Spinal cord (tissue), 10 donors: ENCODE data around the gene GFOD2. TPM values are rescaled to one million over a fixed set of nuclear protein-coding genes. Genes with fewer than 3 reads are reported as not detected.
A peak's percentile ranks its signal among the peaks of the same experiment; 100 is the strongest.

Experiments used
- DNase-seq, 6 donors: peaks; one replicate each; pipeline versions ENCODE4 v3.0.0 to v3.0.0-alpha.2; 2013 to 2015; ENCODE audit warnings: low spot score in 6 of 6, low read depth in 4 of 6
- H3K27ac ChIP-seq: one replicate; pipeline ENCODE4 v1.5.1; 2013; ENCODE audit warnings: low read depth, low read length, control low read depth
- H3K27me3 ChIP-seq: one replicate; pipeline ENCODE4 v1.6.1; 2013; ENCODE audit warnings: low read length; ENCODE audit not compliant: control insufficient read depth, insufficient read depth
- H3K36me3 ChIP-seq: one replicate; pipeline ENCODE4 v1.6.1; 2013; ENCODE audit warnings: low read length; ENCODE audit not compliant: control insufficient read depth, insufficient read depth
- H3K4me1 ChIP-seq: one replicate; pipeline ENCODE4 v1.6.1; 2013; ENCODE audit warnings: low read length; ENCODE audit not compliant: control insufficient read depth, insufficient read depth
- H3K4me3 ChIP-seq: one replicate; pipeline ENCODE4 v1.5.1; 2013; ENCODE audit warnings: low read depth, low read length, control low read depth
- H3K9me3 ChIP-seq: one replicate; pipeline ENCODE4 v1.6.1; 2013; ENCODE audit warnings: low read length; ENCODE audit not compliant: control insufficient read depth, insufficient read depth
- WGBS: methylation state at CpG from one replicate; pipeline ENCODE4 v1.1.5; 2013; ENCODE audit warnings: missing lambda C conversion rate; ENCODE audit not compliant: insufficient coverage; 5-methylcytosine and 5-hydroxymethylcytosine counted together
- polyA plus RNA-seq, 2 donors: library from polyadenylated mRNA; unstranded; fragments of 120-200 nt; gene quantifications; one replicate each; pipeline ENCODE4 v1.2.1, GENCODE V29; 2013; ENCODE audit not compliant: insufficient read length in 2 of 2
- total RNA-seq, 2 donors: library from RNA; depleted of rRNA in 1 of 2; stranded (reverse); fragments of 120-200 nt in 1 of 2; fragments of >200 nt in 1 of 2; gene quantifications; one replicate each; pipeline versions ENCODE4 v1.2.3 to v1.2.4, GENCODE V29; 2013 to 2014
- donor health status: healthy.

GFOD2 gene
- total and polyA plus RNA-seq, 4 donors: 26.1 to 56.0 (median 37.4) TPM

DNA sequence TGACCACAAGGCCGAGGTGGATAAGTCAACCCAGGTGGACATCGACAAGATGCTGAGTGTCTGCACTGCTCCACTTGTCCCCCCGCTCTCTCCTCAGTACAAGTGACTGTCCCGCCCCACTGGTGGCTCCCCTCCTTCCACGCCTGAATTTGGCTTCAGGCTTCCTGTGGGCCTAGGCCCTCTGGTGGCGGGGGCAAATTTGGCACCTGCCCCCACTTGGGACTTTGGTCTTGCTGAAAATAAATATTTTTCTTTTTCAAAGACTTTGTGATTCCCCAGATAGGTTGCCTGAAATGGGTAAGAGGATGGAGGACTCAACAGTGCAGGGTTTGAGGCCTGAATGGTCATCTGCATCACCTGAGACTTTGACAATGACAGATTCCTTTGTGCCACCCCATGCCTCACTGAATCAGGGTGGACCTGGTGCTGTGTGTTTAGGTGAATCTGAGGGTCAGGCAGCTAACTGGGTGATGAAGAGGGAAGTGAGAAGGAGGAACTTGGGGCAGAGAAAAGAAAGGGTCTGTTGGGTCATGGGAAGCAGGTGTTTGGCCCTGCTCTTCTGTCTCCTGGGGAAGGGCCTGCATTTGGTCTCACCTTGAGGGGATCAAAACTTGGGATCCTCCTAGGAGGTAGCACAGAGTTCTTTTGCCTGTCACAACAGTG is 50.5 kb downstream of the GFOD2 start:
- Histone ChIP-seq H3K27ac (no peak overlapping the region), H3K4me1 (peaks cover 50% of the 10 kb centered on the region)
- no peak for DNase-seq

DNA sequence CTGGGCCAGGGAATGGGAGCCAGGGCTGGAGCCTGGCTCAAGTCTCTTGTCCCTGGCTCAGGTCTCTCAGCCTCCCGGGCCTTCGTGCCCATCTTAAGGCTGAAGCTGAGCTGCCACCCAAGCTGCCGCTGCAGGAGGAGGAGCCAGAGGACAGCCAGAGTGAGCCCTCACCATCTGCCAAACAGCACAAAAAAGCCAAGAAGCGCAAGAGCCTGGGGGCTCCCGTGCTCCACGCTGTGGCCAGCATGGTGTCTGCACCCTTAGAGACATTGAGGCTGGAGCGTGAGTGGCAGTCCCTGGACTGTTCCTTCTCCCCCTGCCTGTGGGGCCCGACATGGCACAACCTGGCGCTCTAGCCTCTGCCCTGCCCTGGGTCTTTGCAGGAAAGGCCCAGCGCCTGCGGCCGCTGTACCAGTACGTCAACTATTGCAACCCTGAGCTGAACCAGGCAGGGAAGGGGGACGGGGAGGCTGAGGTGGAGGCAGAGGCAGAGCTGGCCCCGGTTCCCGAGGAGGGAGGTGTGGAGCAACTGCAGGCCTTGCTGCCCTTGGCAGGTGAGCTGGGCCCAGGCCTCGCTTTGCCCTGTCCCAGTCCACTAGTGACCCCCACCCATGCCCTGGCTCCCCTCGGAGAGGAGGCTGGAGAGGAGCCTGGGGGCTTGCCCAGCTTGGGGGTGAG is 51.2 kb downstream of the GFOD2 start:
- Histone ChIP-seq H3K9me3 (no peaks in the 10 kb centered on the region), H3K27ac (peak overlapping the region; percentile 88), H3K4me3 (peak overlapping the region; percentile 62), H3K36me3 (peaks cover 28% of the 10 kb centered on the region), H3K4me1 (peaks cover 50% of the 10 kb centered on the region), H3K27me3 (no peaks in the 10 kb centered on the region)
- 27% methylated on average over 18 of the region's 18 CpGs for WGBS
- DNase-seq: peak; percentile 52 to 96 (median 79)

More for the DNA sequence above, 50.5 kb downstream of the GFOD2 start:
- H3K9me3 ChIP-seq: no peaks in the 10 kb centered on the region
- H3K36me3 ChIP-seq: peaks cover 23% of the 10 kb centered on the region
- 89% methylated on average over 6 of the region's 6 CpGs for WGBS
- H3K4me3 ChIP-seq: no peak overlapping the region
- H3K27me3 ChIP-seq: no peaks in the 10 kb centered on the region

DNA sequence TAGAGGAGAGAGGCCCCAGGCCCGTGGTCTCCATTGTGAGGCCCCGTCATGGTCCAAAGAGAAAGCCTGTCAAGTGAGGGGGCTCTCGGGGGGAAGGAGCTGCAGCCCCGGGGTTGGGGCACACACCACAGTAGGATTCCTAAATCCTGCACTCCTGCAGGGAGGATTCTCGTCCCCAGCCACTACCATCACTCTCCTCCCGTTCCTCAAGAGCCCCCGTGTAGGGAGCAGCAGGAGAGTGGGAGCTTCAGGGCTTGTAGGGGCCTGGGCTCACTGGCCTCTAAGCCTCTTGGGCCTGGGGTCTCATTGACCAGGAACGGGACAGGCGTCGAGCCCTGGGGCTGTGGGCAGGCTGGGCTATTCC is 51.7 kb downstream of the GFOD2 start:
- Histone ChIP-seq H3K4me3 (peak overlapping the region; percentile 62), H3K36me3 (peaks cover 30% of the 10 kb centered on the region), H3K27ac (peak overlapping the region; percentile 88), H3K9me3 (no peaks in the 10 kb centered on the region), H3K27me3 (no peaks in the 10 kb centered on the region), H3K4me1 (peaks cover 49% of the 10 kb centered on the region)
- whole genome bisulfite sequencing: 21% methylated on average over 7 of the region's 10 CpGs
- no peak for DNase-seq

DNA sequence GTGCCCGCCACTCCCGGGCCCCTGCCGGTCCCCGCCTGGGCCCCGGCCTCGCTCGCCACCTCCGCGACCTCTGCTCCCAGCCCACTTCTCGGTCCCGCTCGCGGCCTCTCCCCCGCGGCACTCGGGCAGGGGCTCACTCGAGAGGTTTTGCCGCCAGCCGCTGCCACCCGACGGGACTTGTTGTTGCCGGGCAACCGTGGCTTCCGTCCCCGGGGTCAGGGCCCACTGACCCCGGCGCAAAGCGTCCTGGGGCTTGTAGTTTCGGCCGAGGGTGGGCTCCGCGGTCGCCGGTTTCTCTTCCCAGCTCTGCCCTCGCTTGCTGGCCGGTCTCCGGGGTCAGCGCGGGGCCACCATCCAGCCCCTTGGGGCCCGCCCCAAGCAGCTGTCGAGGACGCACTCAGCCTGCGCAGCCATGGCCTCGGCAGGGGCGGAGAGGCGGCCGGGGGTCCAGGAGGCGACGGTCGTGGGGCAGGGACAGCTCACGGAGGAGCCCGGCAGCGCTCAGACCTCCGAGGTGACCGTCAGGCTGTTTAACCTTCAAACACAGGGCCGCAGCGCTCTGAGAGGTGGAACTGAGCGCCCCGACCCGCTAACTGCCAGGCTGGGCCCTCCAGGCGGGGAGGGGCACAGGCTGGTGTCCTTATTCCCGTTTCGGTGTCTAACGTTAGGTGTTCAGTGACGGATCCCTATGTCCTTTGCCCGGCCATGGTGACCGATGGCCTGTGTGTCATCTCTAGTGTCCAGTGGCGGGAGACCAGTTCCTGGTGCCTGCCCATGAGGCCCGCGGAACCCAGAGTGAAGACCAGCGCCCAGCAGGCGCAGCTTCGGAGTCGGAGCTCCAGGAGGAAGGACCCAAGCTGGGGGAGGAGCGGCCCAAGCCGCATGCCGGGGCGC is 52.3 kb downstream of the GFOD2 start, which contains the start of the genes C16orf86 and ENKD1:
Gene C16orf86 (plus strand): TSS at position 256 of the 894 bp plus-strand sequence. CDS start 157 bp downstream, at position 413.
Gene ENKD1 (minus strand): TSS at position 192 of the 894 bp plus-strand sequence. CDS start 308 bp downstream, outside the sequence.
- 5% methylated on average over 78 of the region's 78 CpGs for WGBS
- H3K4me3 ChIP-seq: peak within 1 kb of the TSS; percentile 62
- peaks cover 34% of the 10 kb centered on the region for H3K36me3 ChIP-seq
- peak within 1 kb of the TSS; percentile 88 for H3K27ac ChIP-seq
- H3K9me3 ChIP-seq: no peaks in the 10 kb centered on the region
- peak in 5 of 6 donors; percentile 55 to 93 (median 74) for DNase-seq
- peaks cover 55% of the 10 kb centered on the region for H3K4me1 ChIP-seq
- no peaks in the 10 kb centered on the region for H3K27me3 ChIP-seq

- WGBS: under 1% methylated on average over 43 of the region's 46 CpGs
- peak overlapping the region; percentile 62 for H3K4me3 ChIP-seq
- no peaks in the 10 kb centered on the region for H3K27me3 ChIP-seq
- H3K9me3 ChIP-seq: no peaks in the 10 kb centered on the region
- no peak overlapping the region for H3K27ac ChIP-seq
- peaks cover 39% of the 10 kb centered on the region for H3K36me3 ChIP-seq
- H3K4me1 ChIP-seq: peaks cover 63% of the 10 kb centered on the region
- no peak for DNase-seq
Observed at GRCh38 chr16:67666032-67666551, 53.0 kb downstream of the GFOD2 start.

- H3K9me3 ChIP-seq: no peaks in the 10 kb centered on the region
- no peak overlapping the region for H3K27ac ChIP-seq
- H3K4me1 ChIP-seq: peaks cover 65% of the 10 kb centered on the region
- H3K36me3 ChIP-seq: peaks cover 39% of the 10 kb centered on the region
- DNase-seq: no peak
- peak overlapping the region; percentile 62 for H3K4me3 ChIP-seq
- H3K27me3 ChIP-seq: no peaks in the 10 kb centered on the region
- 67% methylated on average over 3 of the region's 5 CpGs for WGBS
Observed at GRCh38 chr16:67665598-67665997, 53.5 kb downstream of the GFOD2 start.

DNA sequence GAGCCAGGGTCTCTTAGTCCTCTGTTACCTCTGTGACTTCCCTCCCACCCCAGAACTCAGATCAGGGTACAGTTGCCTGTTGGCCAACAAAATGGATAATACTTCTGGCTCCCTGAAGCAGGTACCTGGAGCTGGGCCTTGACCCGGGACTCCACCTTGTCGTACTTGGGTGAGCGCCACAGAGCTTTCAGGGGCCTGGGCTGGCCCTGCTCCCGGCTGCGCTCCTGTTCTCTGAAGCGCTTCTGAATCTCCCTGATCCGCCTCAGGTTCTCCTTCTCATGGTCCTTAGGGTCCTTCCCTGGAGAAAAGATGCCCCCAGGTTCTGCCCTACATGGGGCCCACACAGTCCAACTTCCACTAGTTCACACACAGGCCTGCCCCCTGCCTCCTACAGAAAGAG is 54.2 kb downstream of the GFOD2 start:
- no peak for DNase-seq
- Histone ChIP-seq H3K27ac (no peak overlapping the region), H3K4me3 (no peak overlapping the region), H3K9me3 (no peaks in the 10 kb centered on the region), H3K4me1 (peaks cover 69% of the 10 kb centered on the region), H3K36me3 (peaks cover 39% of the 10 kb centered on the region), H3K27me3 (no peaks in the 10 kb centered on the region)
- WGBS: 99% methylated on average over 7 of the region's 7 CpGs

DNA sequence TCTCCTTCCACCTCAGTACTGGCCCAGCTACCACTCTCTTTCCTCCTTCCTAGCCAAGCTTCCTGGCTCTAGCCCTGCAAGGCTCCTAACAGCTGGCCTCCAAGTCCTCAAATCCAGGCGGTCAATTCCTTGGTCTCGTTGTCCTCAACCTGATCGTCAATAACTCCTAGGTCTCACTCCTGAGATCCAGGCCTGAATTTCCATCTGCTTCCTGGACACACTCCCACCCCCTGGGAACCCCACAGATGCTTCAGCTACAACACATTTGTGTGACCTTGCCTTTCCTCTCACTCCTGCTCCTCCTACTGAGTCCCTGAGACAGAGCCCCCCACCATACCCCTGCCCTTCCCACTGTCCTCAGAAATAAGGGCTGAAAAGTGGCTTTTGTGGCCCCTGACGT is 54.9 kb downstream of the GFOD2 start:
- Histone ChIP-seq H3K27me3 (no peaks in the 10 kb centered on the region), H3K27ac (no peak overlapping the region), H3K36me3 (peaks cover 42% of the 10 kb centered on the region), H3K4me3 (no peak overlapping the region), H3K4me1 (peaks cover 75% of the 10 kb centered on the region), H3K9me3 (no peaks in the 10 kb centered on the region)
- 86% methylated on average over 4 of the region's 4 CpGs for WGBS
- DNase-seq: no peak

GRCh38 chr16:67663877-67664222 is 55.3 kb downstream of the GFOD2 start:
- peaks cover 79% of the 10 kb centered on the region for H3K4me1 ChIP-seq
- no peak overlapping the region for H3K4me3 ChIP-seq
- no peaks in the 10 kb centered on the region for H3K9me3 ChIP-seq
- H3K27me3 ChIP-seq: no peaks in the 10 kb centered on the region
- H3K36me3 ChIP-seq: peaks cover 46% of the 10 kb centered on the region
- no peak overlapping the region for H3K27ac ChIP-seq
- WGBS: 95% methylated on average over 5 of the region's 6 CpGs
- no peak for DNase-seq
